HepG2 (cell line): ENCODE results near the gene BROX. TPM values are rescaled to one million over a fixed set of nuclear protein-coding genes. Genes with fewer than 3 reads are reported as not detected.
"Not testable (repeated sequence)": the region's sequence is repeated elsewhere in the genome, so short reads cannot be mapped to it uniquely, and the experiment has no call there.

Experiments
- ATAC-seq: fragments of 200-7000 bp; cut with Tn5 transposase; 3 replicates; pipeline ENCODE4 v1.9.1; 2020; ENCODE audit warnings: mild to moderate bottlenecking, moderate library complexity
- BruUV-seq: library from RNA; stranded (reverse); fragments of 400-500 nt; replicated peaks from 2 replicates; lab custom pipeline; 2021; lab: Mats Ljungman, UMichigan
- CTCF ChIA-PET: fragments of 300-600 bp; formaldehyde crosslinking; extraction: SDS; loops from one replicate; lab custom pipeline; 2021; ENCODE audit warnings: low total read pairs, inconsistent platforms, low intra/inter-chr PET ratio; lab: Yijun Ruan, JAX
- POLR2A ChIA-PET: fragments of 350-600 bp; sonication (Branson Sonifier 250); formaldehyde crosslinking; loops from one replicate; lab custom pipeline; 2020; ENCODE audit warnings: antibody characterized with exemption, inconsistent platforms; lab: Yijun Ruan, JAX
- DNase-seq: peaks from one replicate; pipeline ENCODE4 v3.0.0-alpha.2; 2015; ENCODE audit warnings: low spot score
- FAIRE-seq: peaks from 3 replicates; lab custom pipeline; 2011; peaks lifted over from hg19 to GRCh38; lab: Jason Lieb, UNC
- H2AFZ ChIP-seq: one replicate; pipeline ENCODE4 v1.6.1; 2011; ENCODE audit warnings: low read length, inconsistent platforms
- H3K27ac ChIP-seq: fragments of 300-600 bp; 3 replicates; pipeline ENCODE4 v1.8.0; 2011; ENCODE audit warnings: mixed run types, mild to moderate bottlenecking, mixed read lengths, low read length, inconsistent platforms; ENCODE audit not compliant: insufficient read depth; ENCODE audit errors: extremely low read length
- H3K27me3 ChIP-seq, 2 experiments: fragments of 200-600 bp in 1 of 2; 2 replicates in 1 of 2; 3 replicates in 1 of 2; pipeline versions ENCODE4 v1.6.0 to v1.8.0; 2011; ENCODE audit warnings: low read length in 2 of 2, mild to moderate bottlenecking in 2 of 2, moderate library complexity in 2 of 2, inconsistent platforms in 1 of 2; ENCODE audit not compliant: insufficient read depth in 2 of 2, control insufficient read depth in 1 of 2
- H3K36me3 ChIP-seq, 2 experiments: fragments of 200-600 bp in 1 of 2; replicated peaks in 1 of 2; 2 replicates in 1 of 2; 3 replicates in 1 of 2; pipeline versions ENCODE4 v1.5.1 to v1.8.0; 2011; ENCODE audit warnings: low read length in 2 of 2, inconsistent platforms in 1 of 2; ENCODE audit not compliant: insufficient read depth in 2 of 2, control insufficient read depth in 1 of 2
- H3K4me1 ChIP-seq: 2 replicates; pipeline ENCODE4 v1.5.1; 2012; ENCODE audit warnings: low read length, inconsistent platforms; ENCODE audit not compliant: insufficient read depth
- H3K4me2 ChIP-seq: 2 replicates; pipeline ENCODE4 v1.6.0; 2011; ENCODE audit warnings: low read depth, low read length, inconsistent platforms
- H3K4me3 ChIP-seq, 3 experiments: fragments of 200-600 bp in 1 of 3; sonication (generic), shearing (Covaris generic) in 1 of 3; replicated peaks in 1 of 3; 2 replicates each; pipeline ENCODE4 v1.5.1; 2011 to 2016; ENCODE audit warnings: low read length in 3 of 3, inconsistent platforms in 2 of 3, low read depth in 2 of 3, mild to moderate bottlenecking in 2 of 3, control low read depth in 1 of 3, mixed read lengths in 1 of 3; ENCODE audit not compliant: insufficient read depth in 1 of 3
- H3K79me2 ChIP-seq: one replicate; pipeline ENCODE4 v1.6.1; 2011; ENCODE audit warnings: low read length, inconsistent platforms; ENCODE audit not compliant: insufficient read depth
- H3K9ac ChIP-seq: 2 replicates; pipeline ENCODE4 v1.6.0; 2011; ENCODE audit warnings: mild to moderate bottlenecking, low read depth, low read length, inconsistent platforms; ENCODE audit not compliant: insufficient read depth
- H3K9me3 ChIP-seq: 2 replicates; pipeline ENCODE4 v1.5.1; 2012; ENCODE audit warnings: mild to moderate bottlenecking, low read length
- H4K20me1 ChIP-seq: 2 replicates; pipeline ENCODE4 v1.6.0; 2011; ENCODE audit warnings: inconsistent platforms, mild to moderate bottlenecking, low read length, moderate library complexity; ENCODE audit not compliant: insufficient read depth
- CREBL2 ChIP-seq: sonication (generic); formaldehyde crosslinking; IDR thresholded peaks from 2 replicates; pipeline ENCODE4 v1.8.1; 2023; ENCODE audit warnings: missing genetic modification reagents, mild to moderate bottlenecking, borderline replicate concordance
- EHMT2 ChIP-seq: fragments of 200-600 bp; sonication (generic); IDR thresholded peaks from 2 replicates; pipeline ENCODE4 v1.7.0; 2017; ENCODE audit warnings: antibody characterized with exemption, low read depth, low read length, borderline replicate concordance
- ETV6 ChIP-seq: sonication (generic); formaldehyde crosslinking; conservative IDR thresholded peaks from 2 replicates; pipeline ENCODE4 v1.4.0; 2020; ENCODE audit warnings: missing genetic modification reagents
- FOXM1 ChIP-seq: sonication (generic); formaldehyde crosslinking; IDR thresholded peaks from 2 replicates; pipeline ENCODE4 v1.5.0; 2020; ENCODE audit warnings: missing genetic modification reagents
- PRPF4 ChIP-seq: fragments of 200-400 bp; formaldehyde crosslinking; IDR thresholded peaks from 2 replicates; pipeline ENCODE4 v1.6.1; 2016; ENCODE audit warnings: low read length, low read depth; ENCODE audit not compliant: poor library complexity, severe bottlenecking
- SAFB2 ChIP-seq: sonication (generic); formaldehyde crosslinking; IDR thresholded peaks from 2 replicates; pipeline ENCODE4 v1.5.1; 2020; ENCODE audit warnings: missing genetic modification reagents, low read depth, mild to moderate bottlenecking, borderline replicate concordance
- ZNF121 ChIP-seq: sonication (generic); formaldehyde crosslinking; IDR thresholded peaks from 2 replicates; pipeline ENCODE4 v1.5.0; 2020; ENCODE audit warnings: mild to moderate bottlenecking, missing genetic modification reagents
- ZNF276 ChIP-seq: sonication (generic); formaldehyde crosslinking; IDR thresholded peaks from 2 replicates; pipeline ENCODE4 v1.4.0; 2020; ENCODE audit warnings: mild to moderate bottlenecking, low read depth, missing genetic modification reagents
- ZNF788 ChIP-seq: sonication (generic); formaldehyde crosslinking; IDR thresholded peaks from 2 replicates; pipeline ENCODE4 v1.5.0; 2020; ENCODE audit warnings: mild to moderate bottlenecking, missing genetic modification reagents, borderline replicate concordance
- WGBS: methylation state at CpG from one replicate; pipeline ENCODE4 v1.1.6; 2017; ENCODE audit warnings: low lambda C conversion rate; 5-methylcytosine and 5-hydroxymethylcytosine counted together
- in situ Hi-C: cut with HindIII; loops from 2 replicates; pipeline ENCODE4 v1.10.0; 2017; ENCODE audit warnings: low pct_unique_long_range_greater_than_20kb; ENCODE audit not compliant: extremely low pct_ligation_motif_present
- intact Hi-C: fragments of 100-400 bp; cut with micrococcal nuclease; formaldehyde crosslinking; loops from one replicate; pipeline ENCODE4 v1.10.0; 2022; ENCODE audit not compliant: unreplicated experiment
- polyA plus RNA-seq, 8 experiments: library from polyadenylated mRNA; depleted of rRNA in 3 of 8; stranded (reverse) in 7 of 8; unstranded in 1 of 8; fragments of >200 nt; fragmentation: Illumina TruSeq in 4 of 8; extraction: Trizol in 4 of 8; gene quantifications; 2 replicates each; pipeline versions ENCODE4 v1.2.1 to v1.2.3, GENCODE V29; 2011 to 2016; ENCODE audit warnings: low read depth in 4 of 8, missing spikeins in 1 of 8, mixed read lengths in 1 of 8; ENCODE audit not compliant: insufficient read depth in 1 of 8
- total RNA-seq, 5 experiments: library from RNA; depleted of rRNA; stranded (reverse); fragments of >200 nt; fragmentation: Illumina TruSeq; extraction: Trizol; gene quantifications; 2 replicates each; pipeline ENCODE4 v1.2.3, GENCODE V29; 2016; ENCODE audit warnings: low read depth in 1 of 5

Gene BROX
- total and polyA plus RNA-seq, 2 of the 13 experiments (the other 11 are each of a cell fraction or from before 2014, with no cell fraction given) = 4.4 to 33.2 TPM

- H3K36me3 ChIP-seq = peaks cover 12 to 59% of the 10 kb centered on the region in 2 experiments
- H3K4me2 ChIP-seq, H3K27me3 ChIP-seq, H2AFZ ChIP-seq, ATAC-seq, FAIRE-seq, H3K79me2 ChIP-seq, DNase-seq, BruUV-seq, in situ Hi-C loops, intact Hi-C loops, H3K9ac ChIP-seq, H3K4me3 ChIP-seq, H3K4me1 ChIP-seq, H3K27ac ChIP-seq, H4K20me1 ChIP-seq, POLR2A ChIA-PET, H3K9me3 ChIP-seq, CTCF ChIA-PET: not testable (repeated sequence)
- no CpG with 5 or more reads among the region's 4 CpGs for WGBS
These were observed 44.2 kb upstream of the BROX start for GRCh38 chr1:222668184-222668583.

- ATAC-seq, DNase-seq, intact Hi-C loops, H3K4me2 ChIP-seq, FAIRE-seq, H3K27me3 ChIP-seq, H3K4me3 ChIP-seq, POLR2A ChIA-PET, H2AFZ ChIP-seq, in situ Hi-C loops, H3K9me3 ChIP-seq, H3K4me1 ChIP-seq, H3K9ac ChIP-seq, BruUV-seq, CTCF ChIA-PET, H4K20me1 ChIP-seq, H3K27ac ChIP-seq, H3K79me2 ChIP-seq: not testable (repeated sequence)
- WGBS = 100% methylated on average over 1 of the region's 2 CpGs
- peaks cover 10 to 50% of the 10 kb centered on the region in 2 experiments for H3K36me3 ChIP-seq
These were observed 43.3 kb upstream of the BROX start for GRCh38 chr1:222669107-222669506.

- Histone ChIP-seq H3K36me3 (peaks cover 6 to 44% of the 10 kb centered on the region in 2 experiments), H3K27me3 (no peaks in the 10 kb centered on the region), H3K9ac (no peak overlapping the region), H3K27ac (no peak overlapping the region), H3K4me3 (no peak overlapping the region), H3K4me1 (peaks cover 7% of the 10 kb centered on the region), H3K9me3 (no peaks in the 10 kb centered on the region), H3K79me2 (no peaks in the 10 kb centered on the region), H2AFZ (no peak overlapping the region), H4K20me1 (no peaks in the 10 kb centered on the region), H3K4me2 (no peak overlapping the region)
- ChIA-PET POLR2A (no interaction called here), CTCF (no interaction called here)
- BruUV-seq = no TSS peak
- FAIRE-seq = no peak
- no peak for ATAC-seq
- in situ Hi-C loops (no loop called here), intact Hi-C loops (no loop called here)
- WGBS = 92% methylated on average over 1 of the region's 1 CpG
- DNase-seq = no peak
- TF ChIP-seq EHMT2 = no peak
- TF ChIP-seq ZNF121 = no peak
- no peak for TF ChIP-seq CREBL2
- no peak for TF ChIP-seq PRPF4
- no peak for TF ChIP-seq ZNF788 (CRISPR knock-in tag)
- TF ChIP-seq ZNF276 (CRISPR knock-in tag) = no peak
- no peak for TF ChIP-seq SAFB2 (CRISPR knock-in tag)
- no peak for TF ChIP-seq FOXM1
- no peak for TF ChIP-seq ETV6 (CRISPR knock-in tag)
These were observed 42.3 kb upstream of the BROX start for GRCh38 chr1:222670110-222670509.
